Epithelial cell of proximal tubule (primary cell): Measurements from ENCODE around the gene HSD17B1. TPM values are rescaled to one million over a fixed set of nuclear protein-coding genes. Genes with fewer than 3 reads are reported as not detected.

Source experiments
- DNase-seq: peaks from one replicate; pipeline ENCODE4 v3.0.0-alpha.2; 2011; ENCODE audit warnings: low read depth
- H3K4me3 ChIP-seq: 2 replicates; pipeline ENCODE4 v1.5.1; 2011; ENCODE audit warnings: low read depth, mild to moderate bottlenecking, low read length
- CTCF ChIP-seq: conservative IDR thresholded peaks from 2 replicates; pipeline ENCODE4 v1.5.1; 2012; ENCODE audit warnings: low read depth, mild to moderate bottlenecking, low read length
- total RNA-seq: library from RNA; depleted of rRNA; stranded (reverse); fragments of >200 nt; gene quantifications from 2 replicates; pipeline ENCODE4 v1.2.3, GENCODE V29; 2015

The HSD17B1 gene
- total RNA-seq, 1 donor from 2014 or later: 0.75 TPM

GRCh38 chr17:42571435-42572225, 18.9 kb downstream of the HSD17B1 start:
- TF ChIP-seq CTCF: no peak
- no peak overlapping the region for H3K4me3 ChIP-seq

GRCh38 chr17:42573095-42573494, 20.4 kb downstream of the HSD17B1 start:
- no peak overlapping the region for H3K4me3 ChIP-seq
- no peak for DNase-seq
- TF ChIP-seq CTCF: no peak

More at GRCh38 chr17:42571435-42572225, 18.9 kb downstream of the HSD17B1 start:
- DNase-seq: no peak

GRCh38 chr17:42574463-42574862, 21.7 kb downstream of the HSD17B1 start:
- no peak for TF ChIP-seq CTCF
- no peak overlapping the region for H3K4me3 ChIP-seq
- DNase-seq: no peak

- H3K4me3 ChIP-seq: peak overlapping the region; percentile 98
- no peak for DNase-seq
- TF ChIP-seq CTCF: no peak
Measured at GRCh38 chr17:42577140-42577531, 24.4 kb downstream of the HSD17B1 start.

GRCh38 chr17:42577532-42578281, 25.0 kb downstream of the HSD17B1 start, which contains the start of gene PSMC3IP:
Gene PSMC3IP (minus strand): TSS chr17:42577729. CDS start chr17:42577686, 43 bp downstream.
- H3K4me3 ChIP-seq: peak within 1 kb of the TSS; percentile 98
- peak; percentile 49 for TF ChIP-seq CTCF

GRCh38 chr17:42578282-42578869, 25.7 kb downstream of the HSD17B1 start:
- DNase-seq: no peak
- peak overlapping the region; percentile 98 for H3K4me3 ChIP-seq
- TF ChIP-seq CTCF: peak; percentile 81

More at GRCh38 chr17:42577532-42578281, 25.0 kb downstream of the HSD17B1 start, which contains the start of gene PSMC3IP:
- peak; percentile 59 for DNase-seq
